Measurements from ENCODE around the gene CD8A. TPM values are rescaled to one million over a fixed set of nuclear protein-coding genes. Genes with fewer than 3 reads are reported as not detected.
"Not testable (repeated sequence)": the region's sequence is repeated elsewhere in the genome, so short reads cannot be mapped to it uniquely, and the experiment has no call there.

CD8A gene
- total RNA-seq (100 to 1,000 TPM; 359 to 363 TPM), polyA plus RNA-seq (924 TPM)

DNA sequence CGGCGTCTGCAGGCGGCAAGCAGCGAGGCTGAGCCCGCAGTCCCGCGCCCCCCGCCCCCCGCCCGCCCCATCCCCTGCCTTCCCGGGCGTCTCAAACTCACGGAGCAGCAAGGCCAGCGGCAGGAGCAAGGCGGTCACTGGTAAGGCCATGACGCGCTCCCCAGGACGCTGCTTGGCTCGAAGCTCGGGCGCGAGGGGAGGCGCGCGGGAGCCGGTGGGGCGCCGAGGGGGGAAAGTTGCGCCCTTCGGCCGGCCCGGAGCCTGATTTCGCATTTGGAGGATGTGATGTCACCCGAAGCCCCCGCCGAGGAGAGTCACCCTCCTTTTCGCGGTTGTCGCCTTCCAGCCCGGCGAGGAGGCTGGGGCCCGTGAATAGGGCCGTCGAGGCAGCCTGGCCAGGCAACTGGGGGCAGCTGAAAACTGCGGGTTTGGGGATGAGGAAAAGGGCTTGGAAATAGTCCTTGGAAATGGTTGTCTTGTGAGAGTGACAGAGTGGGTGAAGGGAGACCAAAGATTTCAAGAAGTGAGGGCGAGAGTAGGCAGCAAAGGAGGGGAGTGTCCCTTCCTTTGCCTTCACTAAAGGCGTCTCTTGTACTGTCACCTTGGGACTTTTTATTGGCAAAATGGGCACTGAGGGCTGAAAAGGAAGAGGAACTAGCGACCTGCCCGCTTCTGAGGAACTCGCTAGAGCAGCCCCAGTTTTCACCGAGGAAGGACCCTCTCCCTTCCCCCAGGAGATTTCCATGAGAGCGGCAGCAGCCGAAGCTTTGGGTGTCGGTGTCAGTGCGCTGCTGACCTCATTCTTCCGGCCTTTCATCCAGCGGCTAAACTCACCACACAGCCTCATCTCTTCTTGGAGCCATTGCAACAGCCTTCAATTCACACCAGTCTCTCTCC lies at the start of gene CD8A:
Gene CD8A, minus strand, starts transcription at position 238 of the 897 bp plus-strand sequence. Its CDS starts 88 bp downstream, at position 150.
- peaks cover 0 to 11% of the 10 kb centered on the region in 2 donors for H3K27me3 Mint-ChIP-seq
- Histone ChIP-seq H3K4me3 (ENCODE audit: low read length) (peak within 1 kb of the TSS; percentile 71), H3K9me3 (ENCODE audit: low read length) (no peaks in the 10 kb centered on the region), H3K4me1 (ENCODE audit: insufficient read depth, low read length) (peaks cover 64% of the 10 kb centered on the region), H3K27ac (ENCODE audit: low read depth, low read length) (peak within 1 kb of the TSS; percentile 95), H3K27me3 (ENCODE audit: insufficient read depth, low read length, poor library complexity, severe bottlenecking) (peaks cover 3% of the 10 kb centered on the region), H3K36me3 (ENCODE audit: insufficient read depth, low read length) (peaks cover 3% of the 10 kb centered on the region)
- peaks cover 23 to 60% (median 26%) of the 10 kb centered on the region in 3 donors for H3K36me3 Mint-ChIP-seq
- peaks cover 5 to 14% (median 10%) of the 10 kb centered on the region in 5 donors for H3K9me3 Mint-ChIP-seq
- ChIA-PET POLR2A (interaction anchor here (0.7 to 8.5 kb wide), 6 partner anchors 14 to 35 kb away, joined by 3 to 139 read pairs (median 4); no protein-coding TSS in a partner anchor), CTCF (interaction anchor here (0.8 to 8.5 kb wide), 7 partner anchors 8 to 35 kb away, joined by 3 to 124 read pairs (median 4); no protein-coding TSS in a partner anchor)
- peaks cover 75 to 80% (median 77%) of the 10 kb centered on the region in 3 donors for H3K4me1 Mint-ChIP-seq
- peak; percentile 78 to 92 (median 85) for DNase-seq
- H3K4me3 Mint-ChIP-seq: peak within 1 kb of the TSS; percentile 89 to 98 (median 95)
- H3K27ac Mint-ChIP-seq: peak within 1 kb of the TSS; percentile 98 to 100 (median 100)

GRCh38 chr2:86839871-86840548 lies 49.3 kb upstream of the CD8A start:
- POLR2A ChIA-PET: interaction anchor here (1.7 kb wide), 1 partner anchor 14 kb away, joined by 4 read pairs; no protein-coding TSS in a partner anchor
- CTCF ChIA-PET: not testable (repeated sequence)
- peaks cover 64 to 88% (median 85%) of the 10 kb centered on the region in 3 donors for H3K4me1 Mint-ChIP-seq

DNA sequence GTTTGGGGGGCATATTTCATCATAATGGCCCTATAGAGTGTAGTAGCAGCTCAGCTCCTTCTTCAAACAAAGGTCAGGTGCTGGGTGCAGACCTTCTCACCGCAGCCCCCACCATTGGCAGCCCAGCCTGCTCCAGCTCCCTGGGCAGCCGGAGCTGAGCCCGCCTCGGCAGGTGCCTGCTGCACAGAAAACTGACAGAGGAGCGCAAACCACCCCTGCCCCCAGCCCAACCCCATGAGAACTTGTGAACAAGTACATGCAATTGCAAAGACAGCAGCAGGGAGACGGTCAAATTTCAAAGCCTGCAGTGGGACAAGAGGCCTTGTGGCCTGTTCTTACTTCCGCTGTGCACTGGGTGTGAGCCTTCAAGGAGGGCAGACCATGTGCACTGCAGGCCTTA lies 48.7 kb upstream of the CD8A start:
- H3K27me3 ChIP-seq (ENCODE audit: insufficient read depth, low read length, poor library complexity, severe bottlenecking); H3K4me1 ChIP-seq (ENCODE audit: insufficient read depth, low read length); H3K27me3 Mint-ChIP-seq; H3K9me3 Mint-ChIP-seq; CTCF ChIA-PET; H3K36me3 ChIP-seq (ENCODE audit: insufficient read depth, low read length); H3K4me3 ChIP-seq (ENCODE audit: low read length); H3K27ac ChIP-seq (ENCODE audit: low read depth, low read length); H3K9me3 ChIP-seq (ENCODE audit: low read length): not testable (repeated sequence)
- Mint-ChIP-seq H3K4me3 (peak overlapping the region in 6 of 7 donors; percentile 29 to 69 (median 54)), H3K4me1 (peaks cover 63 to 87% (median 84%) of the 10 kb centered on the region in 3 donors), H3K27ac (peak overlapping the region; percentile 79 to 95 (median 86)), H3K36me3 (peaks cover 0 to 37% (median 5%) of the 10 kb centered on the region in 3 donors)
- peak in 2 of 5 donors; percentile 50 to 64 for DNase-seq
- POLR2A ChIA-PET: interaction anchor here (1.7 kb wide), 1 partner anchor 14 kb away, joined by 4 read pairs; no protein-coding TSS in a partner anchor

More at GRCh38 chr2:86839871-86840548, 49.3 kb upstream of the CD8A start:
- H3K9me3 Mint-ChIP-seq; H3K27me3 ChIP-seq (ENCODE audit: insufficient read depth, low read length, poor library complexity, severe bottlenecking); H3K4me3 ChIP-seq (ENCODE audit: low read length); H3K36me3 ChIP-seq (ENCODE audit: insufficient read depth, low read length); H3K4me1 ChIP-seq (ENCODE audit: insufficient read depth, low read length); H3K9me3 ChIP-seq (ENCODE audit: low read length); H3K27ac ChIP-seq (ENCODE audit: low read depth, low read length); DNase-seq; H3K27me3 Mint-ChIP-seq: not testable (repeated sequence)
- Mint-ChIP-seq H3K4me3 (peak overlapping the region in 5 of 7 donors; percentile 29 to 69 (median 52)), H3K27ac (peak overlapping the region; percentile 67 to 95 (median 85)), H3K36me3 (peaks cover 0 to 41% (median 7%) of the 10 kb centered on the region in 3 donors)

DNA sequence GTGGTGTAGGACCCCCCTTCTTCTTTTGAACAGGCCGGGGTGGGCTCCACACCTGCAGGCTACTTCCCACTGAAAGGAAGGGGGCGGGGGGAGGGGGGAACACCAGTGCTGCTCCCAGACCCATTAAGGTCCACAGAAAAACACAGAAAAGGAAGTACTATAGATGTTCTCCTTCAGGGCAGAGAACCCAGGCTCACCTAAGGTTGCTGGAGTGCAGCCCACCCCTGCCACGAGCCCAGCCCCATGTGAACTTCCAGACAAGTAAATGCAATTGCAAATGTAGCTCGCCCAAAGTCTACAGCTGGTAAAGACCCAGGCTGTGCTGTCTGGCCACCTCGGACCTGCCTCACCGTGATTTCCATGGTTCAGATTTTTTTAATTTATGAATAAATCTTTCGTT lies 47.0 kb upstream of the CD8A start:
- H3K9me3 ChIP-seq (ENCODE audit: low read length); H3K36me3 ChIP-seq (ENCODE audit: insufficient read depth, low read length); H3K27me3 Mint-ChIP-seq; H3K27ac ChIP-seq (ENCODE audit: low read depth, low read length); H3K4me3 ChIP-seq (ENCODE audit: low read length); CTCF ChIA-PET; H3K4me1 ChIP-seq (ENCODE audit: insufficient read depth, low read length); H3K9me3 Mint-ChIP-seq; H3K27me3 ChIP-seq (ENCODE audit: insufficient read depth, low read length, poor library complexity, severe bottlenecking): not testable (repeated sequence)
- H3K27ac Mint-ChIP-seq: peak overlapping the region; percentile 76 to 96 (median 84)
- POLR2A ChIA-PET: interaction anchor here (0.7 to 1.6 kb wide), 2 partner anchors 11 to 15 kb away, joined by 6 to 7 read pairs; no protein-coding TSS in a partner anchor
- peak overlapping the region in 6 of 7 donors; percentile 30 to 63 (median 38) for H3K4me3 Mint-ChIP-seq
- peak in 1 of 5 donors; percentile 53 for DNase-seq
- peaks cover 62 to 86% (median 77%) of the 10 kb centered on the region in 3 donors for H3K4me1 Mint-ChIP-seq
- H3K36me3 Mint-ChIP-seq: peaks cover 0 to 27% (median 4%) of the 10 kb centered on the region in 3 donors

DNA sequence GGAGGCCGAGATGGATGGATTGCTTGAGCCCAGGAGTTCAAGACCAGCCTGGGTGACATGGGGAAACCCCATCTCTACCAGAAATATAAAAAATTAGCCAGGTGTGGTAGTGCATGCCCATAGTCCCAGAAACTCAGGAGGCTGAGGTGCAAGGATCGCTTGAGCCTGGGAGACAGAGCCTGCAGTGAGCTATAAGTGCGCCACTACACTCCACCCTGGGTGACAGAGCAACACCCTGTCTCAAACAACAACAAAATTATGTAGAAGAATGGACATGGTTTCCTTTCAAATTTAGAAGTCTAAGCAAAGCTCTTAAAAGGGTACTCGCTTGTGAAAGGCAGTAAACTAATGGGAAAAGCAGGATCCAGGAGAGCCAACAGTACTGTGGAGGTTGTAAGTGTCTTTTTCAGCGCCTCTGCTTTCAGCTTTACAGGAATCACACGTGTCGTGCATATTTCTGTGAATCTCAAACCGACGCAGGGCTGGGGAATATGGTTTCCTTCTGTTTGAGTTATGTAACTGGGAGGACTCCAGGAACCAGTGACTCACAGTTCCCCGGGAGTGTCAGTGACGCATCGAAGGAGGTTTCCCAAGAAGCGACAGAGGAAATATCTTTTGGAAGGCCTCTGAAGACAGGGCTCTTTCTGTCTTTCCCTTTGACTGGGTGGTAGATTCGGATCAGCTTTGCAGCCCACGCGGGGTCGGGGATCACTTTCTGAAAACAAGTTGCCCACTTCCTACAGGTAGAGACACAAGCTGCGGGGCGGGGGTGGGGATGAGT lies 46.4 kb upstream of the CD8A start:
- Mint-ChIP-seq H3K36me3 (peaks cover 0 to 22% (median 4%) of the 10 kb centered on the region in 3 donors), H3K4me1 (peaks cover 55 to 86% (median 77%) of the 10 kb centered on the region in 3 donors), H3K27ac (peak overlapping the region; percentile 76 to 96 (median 92)), H3K4me3 (peak overlapping the region; percentile 35 to 80 (median 69))
- peaks cover 11% of the 10 kb centered on the region for H3K4me1 ChIP-seq (ENCODE audit: insufficient read depth, low read length)
- H3K27me3 ChIP-seq (ENCODE audit: insufficient read depth, low read length, poor library complexity, severe bottlenecking); H3K4me3 ChIP-seq (ENCODE audit: low read length); H3K27ac ChIP-seq (ENCODE audit: low read depth, low read length); H3K9me3 ChIP-seq (ENCODE audit: low read length); H3K36me3 ChIP-seq (ENCODE audit: insufficient read depth, low read length); H3K27me3 Mint-ChIP-seq; H3K9me3 Mint-ChIP-seq; CTCF ChIA-PET: not testable (repeated sequence)
- POLR2A ChIA-PET: interaction anchor here (1.6 kb wide), 1 partner anchor 11 kb away, joined by 6 read pairs; no protein-coding TSS in a partner anchor
- peak in 4 of 5 donors; percentile 29 to 68 (median 53) for DNase-seq

GRCh38 chr2:86835548-86835889 lies 44.8 kb upstream of the CD8A start:
- peaks cover 52 to 87% (median 76%) of the 10 kb centered on the region in 3 donors for H3K4me1 Mint-ChIP-seq
- CTCF ChIA-PET: not testable (repeated sequence)
- peak overlapping the region in 2 of 7 donors; percentile 13 to 23 for H3K4me3 Mint-ChIP-seq

GRCh38 chr2:86833315-86833714 lies 42.6 kb upstream of the CD8A start:
- H3K9me3 ChIP-seq (ENCODE audit: low read length): no peaks in the 10 kb centered on the region
- no peaks in the 10 kb centered on the region for H3K27me3 ChIP-seq (ENCODE audit: insufficient read depth, low read length, poor library complexity, severe bottlenecking)
- H3K4me1 ChIP-seq (ENCODE audit: insufficient read depth, low read length): peaks cover 25% of the 10 kb centered on the region
- Mint-ChIP-seq H3K27me3 (no peaks in the 10 kb centered on the region), H3K27ac (peak overlapping the region; percentile 66 to 95 (median 82)), H3K4me1 (peaks cover 55 to 84% (median 74%) of the 10 kb centered on the region in 3 donors), H3K4me3 (peak overlapping the region in 3 of 7 donors; percentile 46 to 74 (median 59)), H3K36me3 (peaks cover 0 to 2% (median 1%) of the 10 kb centered on the region in 3 donors), H3K9me3 (no peaks in the 10 kb centered on the region)
- ChIA-PET CTCF (no interaction called here), POLR2A (interaction anchor here (0.6 kb wide), 1 partner anchor 64 kb away, joined by 3 read pairs; no protein-coding TSS in a partner anchor)
- H3K36me3 ChIP-seq (ENCODE audit: insufficient read depth, low read length): no peaks in the 10 kb centered on the region
- no peak for DNase-seq
- no peak overlapping the region for H3K27ac ChIP-seq (ENCODE audit: low read depth, low read length)
- H3K4me3 ChIP-seq (ENCODE audit: low read length): no peak overlapping the region

More at GRCh38 chr2:86835548-86835889, 44.8 kb upstream of the CD8A start:
- H3K9me3 ChIP-seq (ENCODE audit: low read length); H3K36me3 ChIP-seq (ENCODE audit: insufficient read depth, low read length); DNase-seq; H3K9me3 Mint-ChIP-seq; H3K27ac ChIP-seq (ENCODE audit: low read depth, low read length); H3K27me3 ChIP-seq (ENCODE audit: insufficient read depth, low read length, poor library complexity, severe bottlenecking); H3K27me3 Mint-ChIP-seq; POLR2A ChIA-PET; H3K4me3 ChIP-seq (ENCODE audit: low read length): not testable (repeated sequence)
- Mint-ChIP-seq H3K36me3 (peaks cover 0 to 12% (median 1%) of the 10 kb centered on the region in 3 donors), H3K27ac (peak overlapping the region; percentile 50 to 94 (median 78))
- peaks cover 18% of the 10 kb centered on the region for H3K4me1 ChIP-seq (ENCODE audit: insufficient read depth, low read length)

Measured in CD8-positive, alpha-beta memory T cell (primary cell).